SK-N-SH treated with all-trans-retinoic acid at 6 μM for 48 hours (cell line): ENCODE measurements around the gene UBA1.

Experiments used
- ESRRG ChIP-seq: fragments of 250-450 bp; sonication (Bioruptor Pico); IDR thresholded peaks from 2 replicates; pipeline ENCODE4 v1.6.1; 2021; ENCODE audit warnings: mild to moderate bottlenecking
- ISL1 ChIP-seq: fragments of 250-450 bp; sonication (Bioruptor Pico); IDR thresholded peaks from 2 replicates; pipeline ENCODE4 v2.1.2; 2022; ENCODE audit warnings: mild to moderate bottlenecking, moderate library complexity
- ZFP30 ChIP-seq: fragments of 450-650 bp; formaldehyde crosslinking; IDR thresholded peaks from 2 replicates; pipeline ENCODE4 v1.5.0; 2022; ENCODE audit warnings: mild to moderate bottlenecking, moderate library complexity
- ZNF565 ChIP-seq: fragments of 450-650 bp; formaldehyde crosslinking; conservative IDR thresholded peaks from 2 replicates; pipeline ENCODE4 v1.5.0; 2020; ENCODE audit warnings: low read depth, mild to moderate bottlenecking, moderate library complexity

GRCh38 chrX:47146936-47147859 lies 46.4 kb upstream of the UBA1 start:
- TF ChIP-seq ISL1, result no peak
- no peak for TF ChIP-seq ZNF565 (CRISPR knock-in tag)
- TF ChIP-seq ESRRG (CRISPR knock-in tag), result no peak
- no peak for TF ChIP-seq ZFP30
